NCI-H2081 treated with DMSO at 0.1 percent for 48 hours (cell line): ENCODE measurements around the gene HOXA4.

Experiments
- DNase-seq: peaks from one replicate; lab custom pipeline; 2025; lab: John Stamatoyannopoulos, UW

HOXA4 gene

GRCh38 chr7:27146491-27147198 is 16.1 kb upstream of the HOXA4 start:
- DNase-seq: no peak

- DNase-seq: no peak
Measured at GRCh38 chr7:27145914-27146412, 15.4 kb upstream of the HOXA4 start.

DNA sequence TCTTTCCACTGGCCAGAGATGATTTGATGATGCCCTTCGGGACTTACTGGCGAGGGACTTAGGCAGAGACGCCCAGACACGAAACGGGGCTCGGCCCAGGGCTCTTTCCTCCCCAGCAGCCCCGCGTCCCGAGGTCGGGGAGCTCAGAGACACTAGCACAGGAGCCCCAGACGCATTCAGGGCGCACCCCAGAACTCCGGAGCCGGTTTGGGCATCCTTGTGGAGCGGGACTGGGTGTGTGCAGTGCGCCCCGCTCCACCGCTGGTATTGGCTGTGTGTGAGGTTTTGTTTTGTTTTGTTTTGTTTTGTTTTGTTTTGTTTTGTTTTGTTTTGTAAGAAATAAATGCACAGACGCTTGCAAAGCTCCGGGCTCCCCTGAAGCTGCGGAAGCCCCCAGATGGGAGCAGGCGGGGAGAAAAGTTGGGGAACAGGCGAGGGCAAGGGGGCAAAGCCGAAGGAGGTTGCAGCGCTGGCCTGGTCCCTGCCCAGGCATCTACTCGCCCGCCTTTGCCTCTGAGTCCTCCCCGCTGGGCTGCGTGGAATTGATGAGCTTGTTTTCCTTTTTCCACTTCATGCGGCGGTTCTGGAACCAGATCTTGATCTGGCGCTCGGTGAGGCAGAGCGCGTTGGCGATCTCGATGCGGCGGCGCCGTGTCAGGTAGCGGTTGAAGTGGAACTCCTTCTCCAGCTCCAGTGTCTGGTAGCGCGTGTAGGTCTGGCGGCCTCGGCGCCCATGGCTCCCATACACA is 14.8 kb upstream of the HOXA4 start:
- DNase-seq: no peak

GRCh38 chr7:27144781-27145164 is 14.2 kb upstream of the HOXA4 start:
- no peak for DNase-seq

- DNase-seq: no peak
Measured at GRCh38 chr7:27143950-27144780, 13.6 kb upstream of the HOXA4 start.

DNA sequence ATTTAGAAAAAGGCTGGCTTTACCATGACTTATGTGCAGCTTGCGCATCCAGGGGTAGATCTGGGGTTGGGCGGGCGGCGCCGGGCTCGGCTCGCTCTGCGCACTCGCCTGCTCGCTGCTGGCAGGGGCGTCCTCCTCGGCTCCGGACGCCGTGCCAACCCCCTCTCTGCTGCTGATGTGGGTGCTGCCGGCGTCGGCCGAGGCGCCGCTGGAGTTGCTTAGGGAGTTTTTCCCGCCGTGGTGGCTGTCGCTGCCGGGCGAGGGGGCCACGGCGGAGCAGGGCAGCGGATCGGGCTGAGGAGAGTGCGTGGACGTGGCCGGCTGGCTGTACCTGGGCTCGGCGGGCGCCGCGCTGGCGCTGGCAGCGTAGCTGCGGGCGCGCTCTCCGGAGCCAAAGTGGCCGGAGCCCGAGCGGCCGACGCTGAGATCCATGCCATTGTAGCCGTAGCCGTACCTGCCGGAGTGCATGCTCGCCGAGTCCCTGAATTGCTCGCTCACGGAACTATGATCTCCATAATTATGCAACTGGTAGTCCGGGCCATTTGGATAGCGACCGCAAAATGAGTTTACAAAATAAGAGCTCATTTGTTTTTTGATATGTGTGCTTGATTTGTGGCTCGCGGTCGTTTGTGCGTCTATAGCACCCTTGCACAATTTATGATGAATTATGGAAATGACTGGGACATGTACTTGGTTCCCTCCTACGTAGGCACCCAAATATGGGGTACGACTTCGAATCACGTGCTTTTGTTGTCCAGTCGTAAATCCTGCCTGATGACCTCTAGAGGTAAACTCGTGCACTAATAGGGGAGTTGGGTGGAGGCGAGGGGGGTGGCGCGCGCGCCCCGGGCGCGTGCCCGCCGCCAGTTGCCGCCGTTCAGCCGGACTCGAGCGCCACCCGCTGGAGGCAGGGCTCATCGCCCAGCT is 12.7 kb upstream of the HOXA4 start, which contains the start of gene HOXA5:
Gene HOXA5, minus strand, starts transcription at position 659 of the 927 bp plus-strand sequence. Its CDS starts 74 bp downstream, at position 585.
- no peak for DNase-seq

DNA sequence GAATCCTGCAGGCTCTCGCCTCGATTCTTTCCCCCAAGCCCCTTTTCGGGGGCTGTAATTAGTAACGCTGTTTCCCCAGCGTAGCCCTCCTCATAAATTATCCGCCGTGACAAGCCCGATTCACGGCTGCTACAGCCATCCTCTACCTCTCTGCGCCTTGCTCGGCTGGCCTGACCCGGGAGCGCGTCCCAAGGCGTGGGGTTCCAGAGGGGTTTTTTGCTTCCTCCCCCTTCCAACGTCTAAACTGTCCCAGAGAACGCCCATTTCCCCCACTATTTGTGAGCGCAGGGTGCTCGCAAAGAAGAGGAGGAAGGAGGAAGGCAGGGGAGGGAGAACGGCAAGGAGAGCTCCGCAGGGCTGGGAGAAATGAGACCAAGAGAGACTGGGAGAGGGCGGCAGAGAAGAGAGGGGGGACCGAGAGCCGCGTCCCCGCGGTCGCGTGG is 12.0 kb upstream of the HOXA4 start:
- no peak for DNase-seq

- no peak for DNase-seq
Measured at GRCh38 chr7:27141923-27142579, 11.5 kb upstream of the HOXA4 start.

GRCh38 chr7:27141137-27141922 is 10.8 kb upstream of the HOXA4 start:
- no peak for DNase-seq

GRCh38 chr7:27140126-27140857 is 9.7 kb upstream of the HOXA4 start:
- no peak for DNase-seq

DNA sequence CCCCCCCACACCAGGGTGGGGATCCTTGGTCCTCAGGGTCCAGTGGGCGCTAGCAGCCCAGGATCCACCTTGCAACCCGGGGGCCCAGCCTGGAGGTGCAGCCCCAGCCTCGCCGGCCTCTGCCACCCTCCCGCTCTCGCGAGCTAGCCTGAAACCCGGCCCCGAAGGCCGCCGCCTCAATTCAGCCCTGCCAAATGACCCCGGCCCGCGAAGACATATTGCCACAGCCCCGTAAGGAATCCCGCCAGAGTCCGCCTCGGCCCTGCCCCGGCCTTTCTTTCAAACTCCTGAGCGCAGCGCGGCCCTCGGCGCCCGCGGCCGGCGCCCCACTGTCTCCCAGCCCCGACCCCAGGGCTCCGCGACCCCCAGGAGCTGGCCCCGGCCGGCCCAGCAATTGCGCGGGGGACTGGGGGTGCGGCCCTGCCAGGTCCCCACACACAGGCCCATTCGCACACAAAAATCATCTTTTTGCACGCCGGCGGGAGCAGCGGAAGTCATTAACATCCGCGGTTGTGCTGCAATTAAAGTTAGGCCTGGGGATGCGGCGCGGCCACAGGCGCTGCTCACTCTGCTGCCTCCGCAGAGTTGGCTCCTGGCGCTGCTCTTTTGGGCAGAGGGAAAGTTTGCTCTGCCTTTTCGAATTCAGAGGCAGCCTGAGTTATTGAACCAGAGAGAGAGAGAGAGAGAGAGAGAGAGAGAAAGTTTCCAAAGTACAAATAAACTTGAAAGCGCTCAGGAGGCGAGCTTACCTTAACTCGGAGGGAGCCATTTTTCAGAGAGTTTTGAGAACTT is 9.0 kb upstream of the HOXA4 start:
- no peak for DNase-seq

GRCh38 chr7:27138985-27139333 is 8.4 kb upstream of the HOXA4 start:
- no peak for DNase-seq

DNA sequence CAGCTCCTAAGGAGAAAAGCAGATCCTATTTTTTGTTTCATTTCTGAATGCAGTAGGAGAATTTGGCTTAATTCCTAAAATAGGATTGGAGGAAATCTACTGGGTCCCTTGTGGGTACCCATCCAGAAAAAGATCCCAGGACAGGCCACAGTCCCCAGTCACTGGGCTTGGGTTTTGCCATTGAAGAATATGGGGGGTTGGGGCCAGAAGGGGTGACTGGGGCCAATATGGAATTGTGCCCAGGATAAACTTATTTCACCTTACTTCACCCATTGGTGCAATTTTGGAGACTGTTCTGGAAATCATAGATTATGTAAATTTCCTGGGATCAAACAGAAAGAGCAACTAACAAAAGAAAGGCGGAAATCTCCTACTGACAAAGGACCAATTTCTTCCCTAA is 7.9 kb upstream of the HOXA4 start:
- no peak for DNase-seq

- DNase-seq: no peak
Measured at GRCh38 chr7:27137640-27138315, 7.2 kb upstream of the HOXA4 start.

GRCh38 chr7:27134392-27134791 is 3.8 kb upstream of the HOXA4 start:
- no peak for DNase-seq

- DNase-seq: no peak
Measured at GRCh38 chr7:27133409-27134231, 3.1 kb upstream of the HOXA4 start.

DNA sequence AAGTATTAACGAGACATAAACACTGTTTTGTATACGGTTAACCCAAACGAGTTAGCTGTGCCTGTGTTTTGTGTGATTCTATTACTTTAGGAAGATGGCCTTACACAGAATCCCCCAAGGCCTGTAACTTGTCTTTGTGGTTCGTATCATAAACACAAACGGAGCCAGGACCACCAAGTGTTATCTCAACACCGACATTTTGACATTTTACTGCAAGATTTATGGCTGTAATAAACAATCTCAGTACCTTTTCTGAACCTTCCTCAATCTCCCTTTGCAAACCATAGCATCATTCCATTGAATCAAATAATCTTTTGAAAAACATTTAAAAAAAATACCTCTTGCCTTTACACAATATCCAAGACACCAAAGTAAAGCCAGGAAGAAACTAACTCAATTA is 2.4 kb upstream of the HOXA4 start:
- no peak for DNase-seq
